PC-9 (cell line): ENCODE data around the gene OSBPL3.
"Not testable (repeated sequence)": the region's sequence is repeated elsewhere in the genome, so short reads cannot be mapped to it uniquely, and the experiment has no call there.

Experiments
- EZH2 ChIP-seq: fragments of 200-600 bp; sonication (generic); IDR thresholded peaks from 2 replicates; pipeline ENCODE4 v1.8.0; 2017; ENCODE audit warnings: antibody characterized with exemption, low read depth
- TF ChIP-seq, protein P1 (sequence below): fragments of 200-600 bp; sonication (generic); conservative IDR thresholded peaks from 2 replicates; pipeline ENCODE4 v1.6.1; 2017; ENCODE audit warnings: mixed run types, antibody characterized with exemption, mild to moderate bottlenecking, moderate library complexity

- TF ChIP-seq, protein P1, sequence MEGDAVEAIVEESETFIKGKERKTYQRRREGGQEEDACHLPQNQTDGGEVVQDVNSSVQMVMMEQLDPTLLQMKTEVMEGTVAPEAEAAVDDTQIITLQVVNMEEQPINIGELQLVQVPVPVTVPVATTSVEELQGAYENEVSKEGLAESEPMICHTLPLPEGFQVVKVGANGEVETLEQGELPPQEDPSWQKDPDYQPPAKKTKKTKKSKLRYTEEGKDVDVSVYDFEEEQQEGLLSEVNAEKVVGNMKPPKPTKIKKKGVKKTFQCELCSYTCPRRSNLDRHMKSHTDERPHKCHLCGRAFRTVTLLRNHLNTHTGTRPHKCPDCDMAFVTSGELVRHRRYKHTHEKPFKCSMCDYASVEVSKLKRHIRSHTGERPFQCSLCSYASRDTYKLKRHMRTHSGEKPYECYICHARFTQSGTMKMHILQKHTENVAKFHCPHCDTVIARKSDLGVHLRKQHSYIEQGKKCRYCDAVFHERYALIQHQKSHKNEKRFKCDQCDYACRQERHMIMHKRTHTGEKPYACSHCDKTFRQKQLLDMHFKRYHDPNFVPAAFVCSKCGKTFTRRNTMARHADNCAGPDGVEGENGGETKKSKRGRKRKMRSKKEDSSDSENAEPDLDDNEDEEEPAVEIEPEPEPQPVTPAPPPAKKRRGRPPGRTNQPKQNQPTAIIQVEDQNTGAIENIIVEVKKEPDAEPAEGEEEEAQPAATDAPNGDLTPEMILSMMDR, result not testable (repeated sequence)
- not testable (repeated sequence) for TF ChIP-seq EZH2
These were observed 76.0 kb downstream of the OSBPL3 start for GRCh38 chr7:24903992-24904391.
